Left renal pelvis (tissue), 4 donors: ENCODE measurements around the gene OAF. TPM values are rescaled to one million over a fixed set of nuclear protein-coding genes. Genes with fewer than 3 reads are reported as not detected.

Experiments used
- DNase-seq, 4 donors: peaks; one replicate each; pipeline ENCODE4 v3.0.0-alpha.2; 2013; ENCODE audit warnings: low read depth in 4 of 4, low spot score in 3 of 4
- polyA plus RNA-seq, 4 donors: library from polyadenylated mRNA; unstranded; fragments of 120-200 nt; gene quantifications; one replicate each; pipeline ENCODE4 v1.2.1, GENCODE V29; 2013; ENCODE audit not compliant: insufficient read length in 4 of 4

OAF gene
- polyA plus RNA-seq, 4 donors = 36.1 to 123 (median 42.5) TPM

DNA sequence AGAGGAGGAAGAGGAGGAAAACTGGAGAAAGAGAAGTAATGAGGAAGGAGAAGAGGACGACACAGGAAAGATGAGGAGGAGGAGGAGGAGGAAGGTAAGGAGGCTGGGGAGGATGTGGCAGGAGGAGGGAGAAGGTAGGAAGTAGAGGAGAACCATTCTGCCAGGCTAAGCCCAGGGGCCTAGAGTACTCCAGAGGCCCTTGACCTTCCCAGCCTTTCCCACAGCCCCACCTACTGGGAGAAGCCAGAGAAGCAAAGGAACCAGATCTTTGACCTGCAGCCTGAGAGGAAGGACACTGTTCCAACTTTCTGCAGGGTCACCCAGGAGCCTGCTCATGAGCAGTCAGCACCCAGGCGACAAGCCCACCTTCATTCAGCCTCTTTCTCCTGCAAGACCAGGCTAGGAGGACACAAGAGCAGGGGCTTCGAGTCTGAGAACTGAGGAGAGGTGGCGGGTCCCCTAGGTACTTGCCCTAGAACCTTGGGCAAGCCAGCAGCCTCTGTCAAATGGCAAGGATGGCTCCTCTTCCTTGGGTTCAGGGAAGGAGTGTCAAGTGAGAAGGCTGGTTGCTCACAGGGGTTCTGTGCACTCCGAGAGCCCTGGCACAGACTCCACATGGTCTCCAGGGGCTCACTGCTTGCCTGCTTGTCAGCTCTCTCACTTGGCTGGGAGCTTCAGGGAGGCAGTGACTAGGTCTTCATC, 27.9 kb upstream of the OAF start:
- no peak for DNase-seq

DNA sequence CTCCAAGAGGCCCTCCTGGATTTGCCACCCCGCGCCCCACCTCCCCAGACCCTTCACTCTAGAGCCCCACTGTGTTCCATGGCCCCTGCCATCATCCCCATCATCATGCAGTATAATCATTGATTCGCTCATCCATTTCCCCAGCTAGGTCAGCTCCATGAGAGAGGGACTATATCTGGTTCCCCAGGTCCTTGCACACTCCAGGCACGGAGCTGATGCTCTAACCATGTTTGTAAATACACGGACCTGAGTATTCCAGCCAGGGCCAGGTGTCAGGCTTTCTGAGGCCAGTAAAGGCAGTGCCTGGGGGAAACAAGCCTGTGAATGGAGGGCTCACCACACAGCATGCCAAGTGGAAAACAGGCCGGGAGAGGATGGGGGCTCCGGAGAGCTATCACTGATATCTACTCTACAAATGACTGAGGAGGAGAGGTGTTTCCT, 27.1 kb upstream of the OAF start:
- DNase-seq = no peak

DNA sequence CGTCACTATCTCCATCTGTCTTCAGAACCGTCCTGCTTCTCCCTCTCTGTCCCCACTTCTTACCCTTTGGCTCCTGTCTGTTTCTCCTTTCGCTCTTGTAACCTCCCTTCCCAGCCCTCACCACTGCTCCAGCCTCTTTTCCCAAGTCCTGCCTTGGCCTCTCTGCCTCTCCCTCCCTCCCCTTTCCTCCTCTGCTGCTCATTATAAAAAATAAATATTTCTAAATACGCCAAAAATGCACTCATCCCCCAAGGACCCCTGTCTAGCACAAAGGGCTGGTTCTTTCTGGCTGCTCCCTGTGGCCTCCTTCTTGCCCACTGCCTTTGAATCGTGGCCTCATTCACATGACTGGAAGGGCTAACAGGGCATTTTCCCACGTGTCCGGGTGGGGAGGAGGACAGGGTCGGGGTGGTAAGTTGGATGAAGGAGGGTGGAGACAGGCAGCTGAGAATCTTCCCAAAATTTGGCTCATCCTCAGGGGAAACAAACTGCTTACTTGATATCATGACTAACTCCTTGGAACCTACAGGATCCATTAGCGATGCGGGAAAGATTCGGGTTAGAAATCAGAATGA, 26.4 kb upstream of the OAF start:
- DNase-seq = no peak

DNA sequence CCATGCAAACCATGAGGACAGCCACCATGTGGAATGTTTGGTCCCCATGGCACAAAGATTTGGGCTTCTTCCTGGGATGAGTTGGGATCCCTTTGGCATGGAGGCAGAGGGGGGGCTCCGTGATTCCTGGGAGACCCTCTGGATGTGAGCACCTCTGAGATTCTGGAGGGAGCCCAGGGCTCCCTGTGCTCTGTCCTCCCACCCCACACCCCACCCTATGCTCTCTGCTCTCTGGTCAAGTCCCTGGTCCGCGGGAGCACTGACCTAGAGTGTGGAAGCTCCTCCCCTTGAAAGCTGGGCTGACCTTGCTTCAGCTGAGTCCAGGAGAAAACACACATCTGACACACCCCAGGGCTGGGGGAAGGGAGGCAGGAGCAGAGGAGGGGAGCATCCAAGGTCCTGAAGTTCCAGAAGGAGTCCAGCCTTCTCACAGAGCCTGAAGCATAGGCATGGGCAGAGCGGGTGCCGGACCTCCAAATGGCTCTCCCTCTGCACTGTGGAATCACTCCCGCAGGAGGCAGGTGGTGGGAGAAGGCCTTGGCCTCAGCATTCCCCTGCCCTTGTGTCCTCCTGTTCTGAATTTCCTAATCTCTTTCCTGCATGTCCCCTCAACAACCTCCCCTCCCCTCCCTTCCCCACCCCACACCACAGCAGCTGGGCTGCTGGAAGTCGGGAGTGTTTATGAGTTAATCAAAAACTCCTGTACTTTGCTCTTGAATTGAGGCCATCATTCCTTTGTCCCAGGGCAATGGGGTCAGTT, 25.7 kb upstream of the OAF start:
- DNase-seq = no peak

DNA sequence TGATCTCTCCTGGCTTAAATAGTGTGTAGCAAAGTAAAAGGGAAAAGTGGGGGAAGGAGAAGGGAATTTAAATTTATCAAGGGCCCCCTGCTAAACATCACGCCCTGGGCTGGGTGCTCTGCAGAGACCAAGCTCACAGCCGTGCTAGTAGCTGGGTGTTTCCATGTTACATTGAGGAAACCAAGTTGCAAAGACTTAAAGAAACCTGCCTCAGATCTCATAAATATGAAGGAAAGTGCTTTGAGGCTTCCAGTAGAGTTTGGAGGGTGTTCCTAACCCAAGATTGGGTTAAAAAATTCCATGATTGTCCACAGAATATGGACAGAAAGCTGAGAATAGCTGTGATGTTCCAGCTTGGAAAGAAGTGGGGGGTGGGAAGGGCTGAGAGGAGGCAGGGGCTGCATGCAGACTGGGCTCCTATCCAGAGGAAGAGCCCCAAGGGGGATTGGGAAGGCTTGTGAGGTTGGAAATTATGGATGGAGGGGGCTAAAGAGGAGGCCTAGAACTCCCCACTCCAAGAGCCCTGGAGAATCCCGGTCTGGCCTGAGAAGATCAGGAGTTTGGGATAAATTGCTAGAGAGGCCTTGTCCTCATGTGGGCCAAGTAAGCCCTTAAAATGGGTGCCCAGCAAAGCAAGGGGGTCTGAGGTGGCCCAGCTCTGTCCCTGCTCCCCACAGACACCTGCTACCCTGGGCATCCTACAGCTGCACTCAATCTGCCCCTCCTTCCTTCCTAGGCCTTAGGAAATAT, 25.0 kb upstream of the OAF start:
- DNase-seq = peak in 2 of 4 donors; percentile 68 to 76

DNA sequence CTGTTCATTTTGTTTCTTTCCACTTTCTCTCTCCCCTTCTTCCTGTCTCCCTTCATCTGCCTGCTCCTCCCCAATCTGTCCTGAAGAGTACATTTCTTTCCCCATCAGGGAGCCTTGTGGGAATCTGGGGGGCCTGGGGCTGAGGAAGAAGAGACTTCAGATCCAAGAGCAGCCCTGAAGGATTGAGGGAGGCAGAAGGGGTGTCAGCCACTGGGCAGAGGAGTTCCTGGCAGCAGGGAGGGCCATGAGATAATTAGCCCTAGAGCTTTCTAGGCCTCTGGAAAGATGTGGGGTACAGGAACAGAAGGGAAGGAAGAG, 24.4 kb upstream of the OAF start:
- DNase-seq = no peak

DNA sequence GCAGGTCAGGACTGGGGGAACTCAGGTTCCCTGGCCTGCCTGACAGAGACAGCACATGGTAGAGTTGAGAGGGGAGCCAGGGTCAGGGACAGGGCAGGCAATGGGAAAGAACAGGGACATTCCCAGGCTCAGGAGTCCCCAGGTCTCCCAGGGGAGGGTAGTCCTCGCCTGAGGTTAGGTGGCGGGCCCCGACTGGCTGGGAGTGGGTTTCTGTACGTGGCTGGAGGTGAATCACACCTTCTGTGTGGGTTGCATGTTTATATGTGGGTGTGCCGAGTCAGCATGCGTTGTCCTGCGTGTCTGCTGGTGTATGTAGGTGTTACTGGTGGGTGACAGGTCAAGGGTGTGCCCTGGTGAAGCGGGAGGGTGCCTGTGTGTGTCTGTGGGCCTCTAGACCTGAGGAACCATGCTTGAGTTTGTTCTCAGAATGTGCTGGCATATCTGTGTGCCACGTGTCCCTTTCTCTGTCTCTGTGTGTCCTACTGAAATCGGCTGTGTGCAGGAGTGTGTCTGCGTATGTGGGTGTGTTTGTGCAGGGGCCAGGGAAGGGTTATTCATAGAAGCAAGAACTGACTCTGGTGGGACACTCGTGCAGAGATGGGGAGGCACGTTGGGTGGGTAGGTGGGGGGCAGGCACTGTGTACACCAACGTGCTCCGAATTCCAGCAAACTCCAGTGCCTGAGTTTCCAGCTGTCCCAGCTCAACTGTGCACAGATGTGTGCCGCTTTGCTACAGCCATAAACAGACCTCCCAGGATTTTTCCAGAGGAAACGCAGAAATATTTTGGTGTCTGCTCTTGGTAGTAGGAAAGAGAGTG, 23.8 kb upstream of the OAF start:
- no peak for DNase-seq

DNA sequence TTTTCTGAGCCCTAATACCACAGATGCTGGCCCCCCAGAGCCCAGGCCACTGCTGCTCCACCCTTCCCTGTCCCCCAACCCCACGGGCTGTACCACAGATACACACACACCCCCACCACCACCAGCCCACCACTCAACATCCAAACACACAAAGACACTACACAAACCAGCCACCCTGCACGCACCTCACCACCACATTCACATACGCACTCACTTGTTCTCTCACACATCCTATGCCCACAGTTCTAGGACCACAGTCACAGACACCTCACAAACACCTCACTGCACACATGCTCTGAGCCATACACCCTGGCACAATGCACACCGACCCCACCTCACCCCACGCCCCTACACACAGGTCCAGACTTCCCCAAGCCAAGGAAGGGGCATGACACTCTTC, 22.5 kb upstream of the OAF start:
- no peak for DNase-seq

DNA sequence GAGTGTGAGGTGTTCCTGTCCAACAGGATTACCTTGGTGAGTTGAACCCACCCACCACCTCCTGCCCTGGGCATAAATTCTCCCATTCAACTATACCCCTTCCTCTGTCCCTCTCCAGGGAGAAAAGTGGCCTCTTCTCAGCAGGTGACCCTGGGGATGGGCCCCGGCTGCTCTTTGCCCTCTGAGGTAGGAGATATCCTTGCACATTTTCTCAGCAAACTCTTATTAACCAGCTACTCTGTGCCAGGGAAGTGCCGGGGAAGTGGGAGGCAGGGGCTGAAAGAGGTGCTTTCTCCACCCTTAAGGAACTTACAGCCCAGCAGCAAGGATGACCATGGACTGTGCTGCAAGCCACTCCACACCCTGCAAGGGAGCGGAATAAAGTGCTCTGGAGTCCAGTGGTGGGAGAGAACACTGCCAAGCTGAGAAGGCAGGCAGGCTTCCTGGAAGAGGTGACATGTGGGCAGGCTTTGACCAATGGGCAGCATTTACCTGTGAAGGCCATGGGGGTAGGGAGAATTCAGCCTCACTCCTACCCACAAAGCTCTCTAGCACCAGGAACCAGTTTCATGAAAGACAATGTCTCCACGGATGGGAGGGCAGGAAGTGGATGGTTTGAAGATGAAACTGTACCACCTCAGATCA, 21.9 kb upstream of the OAF start:
- DNase-seq = no peak

DNA sequence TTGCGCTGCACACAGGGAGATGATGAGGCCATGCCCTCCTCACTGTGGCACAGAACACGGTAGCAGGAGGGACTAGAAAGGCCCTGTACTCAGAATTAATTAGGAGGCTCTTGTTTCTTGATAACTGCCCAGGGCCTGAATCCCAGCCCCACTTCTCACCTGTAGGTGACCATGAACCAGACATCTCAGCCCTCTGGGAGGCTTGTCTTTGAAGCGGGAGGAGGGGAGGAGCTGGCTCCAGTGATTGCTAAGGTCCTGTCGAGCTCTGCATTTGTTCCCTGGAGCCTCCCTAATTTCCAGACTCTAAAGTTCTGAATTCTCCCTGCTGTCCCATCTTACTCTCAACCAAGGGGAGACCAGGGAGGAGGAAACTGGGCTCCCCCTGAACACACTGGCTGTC, 19.8 kb upstream of the OAF start:
- DNase-seq = no peak

DNA sequence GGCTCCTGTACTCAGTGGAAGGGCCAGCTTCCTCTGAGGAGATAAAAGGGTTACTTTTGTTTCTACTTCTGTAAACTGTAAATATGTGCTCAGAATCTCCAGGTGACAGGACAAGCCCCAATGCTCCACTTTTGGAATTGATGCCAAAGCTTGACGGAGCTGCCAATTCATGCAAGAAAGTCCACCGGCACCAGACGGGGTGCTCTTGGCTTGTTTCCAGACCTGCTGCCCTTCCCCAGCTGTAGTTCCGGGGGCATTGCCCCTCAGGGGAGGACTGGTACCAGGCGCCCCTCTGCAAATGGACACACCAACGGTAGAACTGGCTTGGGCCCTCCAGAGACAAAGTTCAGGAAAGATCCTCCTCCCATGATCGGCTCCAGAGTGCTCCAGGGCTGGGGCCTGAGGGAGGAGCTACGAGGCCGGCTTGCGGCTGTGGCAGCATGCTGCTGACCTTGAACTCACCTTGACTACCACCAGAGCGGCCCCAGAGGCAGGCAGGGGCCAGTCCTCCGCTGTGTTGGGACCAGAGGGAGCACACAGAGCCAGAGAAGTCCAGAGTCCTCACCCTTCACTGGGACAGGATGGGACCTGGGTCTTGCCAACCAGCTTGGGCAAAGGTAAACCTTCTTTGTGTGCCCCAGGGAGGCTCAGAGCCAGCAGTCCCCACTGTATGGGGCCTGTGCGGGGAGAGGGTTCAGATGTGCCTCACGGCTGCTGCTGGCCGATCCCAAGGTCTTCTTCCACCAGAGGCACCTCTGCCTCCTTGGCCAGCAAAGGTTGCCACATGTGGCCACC, 17.8 kb upstream of the OAF start:
- DNase-seq = no peak

DNA sequence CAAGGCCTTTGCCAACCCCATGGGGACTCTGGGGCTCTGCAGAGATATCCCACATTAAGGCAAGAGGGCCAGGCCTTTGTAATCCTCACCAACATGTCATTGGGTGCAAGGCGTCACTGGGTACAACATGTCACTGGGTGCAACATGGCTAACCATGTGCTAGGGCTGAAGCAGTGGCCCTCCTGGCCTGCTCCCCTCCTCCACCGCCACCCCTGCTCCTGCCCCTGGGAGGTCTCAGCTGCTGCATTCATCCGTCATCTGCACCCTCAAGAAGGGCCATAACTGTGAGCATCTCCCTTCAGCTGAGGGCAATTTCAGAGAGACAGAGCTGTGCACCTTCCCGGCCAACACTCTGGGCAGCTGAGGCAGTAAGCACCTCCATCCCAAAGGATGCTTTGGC, 16.7 kb upstream of the OAF start:
- DNase-seq = no peak

DNA sequence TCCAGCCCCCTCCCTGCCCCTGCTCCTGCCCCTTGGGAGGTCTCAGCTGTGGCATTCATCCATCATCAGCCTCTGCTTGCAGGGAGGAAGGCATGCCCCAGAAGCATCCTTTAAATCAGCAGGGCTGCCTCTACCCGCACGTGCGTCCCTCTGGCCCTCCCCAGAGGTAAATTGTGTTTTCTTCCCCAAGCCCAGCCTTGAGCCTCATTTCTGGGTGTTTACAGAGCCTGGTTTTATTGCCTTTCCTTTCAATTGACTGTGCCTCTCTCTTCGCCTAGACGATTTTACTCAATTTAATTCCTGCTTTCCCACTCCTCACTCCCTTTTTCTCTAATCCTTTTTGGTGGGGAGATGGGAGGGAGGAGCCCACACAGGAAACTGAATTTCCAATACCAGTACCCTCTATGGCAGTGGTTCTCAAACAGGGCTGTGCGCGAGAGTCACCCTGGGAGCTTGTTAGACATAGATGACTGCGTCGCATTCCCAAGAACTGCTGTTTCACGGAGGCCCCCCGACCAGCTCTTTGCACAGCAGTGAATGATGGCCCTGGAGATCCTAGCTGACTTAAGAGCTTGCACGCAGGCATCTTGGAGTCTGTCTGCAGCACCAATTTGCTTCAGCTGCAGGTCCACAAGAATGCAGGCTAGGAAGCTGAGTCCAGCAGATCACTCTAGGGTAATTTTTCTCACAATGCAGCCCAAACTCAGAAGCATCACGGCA, 15.1 kb upstream of the OAF start:
- no peak for DNase-seq

DNA sequence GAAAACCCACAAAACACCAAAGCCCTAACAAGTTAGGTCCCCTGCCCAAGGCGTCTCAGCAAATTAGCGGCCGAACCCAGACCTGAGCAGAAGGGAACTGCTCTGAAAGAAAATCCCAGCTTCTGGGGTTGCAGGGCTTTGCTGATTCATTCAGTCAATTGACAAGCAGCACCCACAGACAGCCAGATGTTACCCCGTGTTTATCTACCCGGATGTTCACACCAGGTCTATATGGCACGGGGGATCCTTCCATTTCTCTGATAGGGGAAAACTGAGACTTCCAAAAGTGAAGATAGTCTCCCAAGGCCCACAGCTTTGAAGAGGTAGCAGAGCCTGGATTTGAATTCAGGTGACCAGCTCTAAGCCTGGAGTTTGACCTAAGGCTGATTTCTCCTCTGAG, 14.0 kb upstream of the OAF start:
- no peak for DNase-seq

DNA sequence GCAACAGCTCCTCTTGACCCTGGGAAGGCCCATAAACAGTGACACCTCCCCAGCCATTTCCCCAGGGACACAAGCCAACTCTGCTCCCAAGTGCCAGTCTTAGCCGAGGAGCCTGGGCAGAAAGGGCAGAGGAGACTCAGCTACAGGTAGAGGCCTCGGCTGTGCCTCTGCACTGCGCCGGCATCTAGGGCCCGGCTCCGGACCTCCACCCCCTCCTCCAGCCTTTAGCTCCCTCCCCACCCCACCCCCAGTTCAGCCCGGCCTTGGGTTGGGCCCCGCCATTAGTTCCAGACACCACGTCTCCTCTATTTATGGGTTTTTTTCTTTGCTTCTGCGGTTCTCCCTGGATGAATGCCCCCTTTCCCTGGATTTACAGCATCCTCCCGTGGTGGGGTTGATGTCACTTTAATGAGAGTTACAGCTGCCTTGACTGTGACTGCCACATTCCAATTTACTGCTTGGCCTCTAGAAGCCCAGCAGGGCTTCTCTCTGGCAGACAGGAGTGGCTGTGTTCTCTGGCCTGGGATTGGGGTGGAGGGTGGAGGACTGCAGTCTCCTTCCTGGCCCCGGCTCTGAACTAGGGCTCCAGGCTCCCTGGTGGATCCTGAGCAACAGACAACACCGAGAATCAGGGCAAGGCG, 13.5 kb upstream of the OAF start:
- DNase-seq = peak in 2 of 4 donors; percentile 71 to 84

DNA sequence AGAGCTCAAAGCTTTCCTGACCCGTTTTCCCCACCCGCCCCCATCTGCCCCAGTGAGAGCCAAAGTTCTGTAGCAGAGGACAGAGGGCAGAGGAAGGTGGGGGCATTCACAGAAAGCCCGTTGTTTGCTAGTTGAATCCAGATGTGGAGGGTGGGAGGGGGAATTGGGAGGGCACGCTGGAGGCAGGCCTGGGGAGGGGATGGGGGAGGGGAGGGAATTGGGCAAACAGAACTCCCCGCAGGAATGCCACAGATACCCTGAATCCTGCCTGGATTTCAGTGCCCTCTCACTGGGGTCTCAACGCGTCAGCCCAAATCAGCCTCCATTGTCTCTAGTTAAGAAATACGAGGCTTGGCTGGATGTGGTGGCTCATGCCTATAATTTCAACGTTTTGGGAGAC, 12.9 kb upstream of the OAF start:
- DNase-seq = no peak

DNA sequence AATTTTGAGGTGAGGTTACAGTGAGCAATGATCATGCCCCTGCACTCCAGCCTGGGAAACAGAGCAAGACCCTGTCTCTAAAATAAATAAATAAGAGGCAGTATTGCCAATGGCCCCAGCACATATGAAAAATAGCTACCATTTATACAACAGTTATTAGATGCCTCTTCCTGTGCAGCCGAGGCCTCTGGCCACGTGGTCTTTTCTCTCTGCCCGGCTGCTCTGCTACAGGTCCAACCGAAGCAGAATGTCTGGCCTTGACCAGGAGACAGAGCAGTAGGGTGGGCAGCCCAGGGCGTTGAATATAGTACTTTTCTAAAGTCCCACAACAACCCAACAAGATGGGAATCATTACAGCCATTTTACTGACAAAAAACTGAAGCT, 12.4 kb upstream of the OAF start:
- no peak for DNase-seq

DNA sequence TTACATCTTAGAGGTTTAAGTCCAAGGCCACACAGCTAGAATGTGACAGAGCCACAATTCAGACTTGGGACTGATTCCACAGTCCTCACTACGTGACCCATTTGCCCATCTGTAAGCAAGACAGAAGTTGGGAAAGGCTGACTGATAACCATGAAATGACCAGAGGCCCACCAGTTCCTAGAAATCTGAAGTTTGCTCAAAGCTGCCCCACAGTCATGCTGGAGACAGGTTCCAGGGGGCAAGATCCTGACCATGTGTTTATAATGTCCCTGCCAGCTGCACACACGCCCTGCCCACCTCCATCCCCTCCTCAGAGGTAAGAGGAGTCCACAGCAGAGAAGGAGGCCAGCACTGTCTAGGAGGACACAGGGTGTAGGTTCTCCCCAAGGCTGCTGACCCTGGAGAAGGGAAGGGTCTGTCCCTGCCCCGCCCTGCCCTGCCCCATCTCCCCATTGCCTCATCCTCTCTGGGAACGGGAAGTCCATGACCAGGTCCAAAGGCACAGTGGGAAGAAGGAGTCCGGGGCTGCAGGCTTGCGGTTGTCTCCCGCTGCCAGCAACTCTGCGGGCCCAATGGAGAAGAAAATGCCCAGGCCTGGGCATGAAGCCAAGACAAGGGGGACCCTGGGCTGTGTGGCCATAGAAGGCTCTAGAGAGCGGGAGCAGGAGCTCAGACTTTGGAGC, 11.9 kb upstream of the OAF start:
- DNase-seq = no peak
